ENCODE data around the gene MSL1. TPM values are rescaled to one million over a fixed set of nuclear protein-coding genes. Genes with fewer than 3 reads are reported as not detected.

Gene MSL1
- total RNA-seq, 1 experiment from 2014 or later = 59.8 TPM

DNA sequence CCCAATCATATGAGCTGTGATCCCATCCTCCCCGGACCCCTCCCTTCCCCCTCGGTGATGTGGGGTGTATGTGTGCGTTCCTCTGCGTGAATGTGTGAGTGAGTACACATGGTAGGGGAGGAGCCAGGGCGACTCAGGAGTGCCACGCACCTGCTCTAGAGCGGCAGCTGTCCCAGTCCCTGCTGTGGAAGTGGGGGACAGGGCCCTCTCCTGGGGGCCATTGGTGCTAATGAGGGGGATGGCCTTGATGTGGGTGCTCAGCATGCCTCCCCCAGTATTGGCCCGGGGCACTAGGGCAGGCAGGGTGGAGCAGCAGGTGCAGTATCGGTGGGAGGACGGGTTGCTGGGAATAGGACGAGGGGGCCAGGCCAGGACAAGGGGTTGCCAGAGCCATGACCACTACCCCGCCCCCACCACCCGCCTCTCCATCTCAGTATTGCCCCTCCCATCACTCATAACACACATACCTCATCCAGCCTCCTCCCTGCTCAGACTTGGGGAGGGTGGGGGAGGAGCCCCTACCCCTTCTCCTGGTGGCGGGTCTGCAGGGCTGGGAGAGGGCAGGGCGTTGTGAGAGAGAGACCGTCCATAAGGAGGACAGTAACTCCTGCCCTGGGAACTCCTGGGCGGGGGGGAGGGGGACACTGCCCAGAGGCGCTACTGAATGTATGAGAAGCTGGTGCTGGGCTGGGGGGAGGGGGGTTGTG lies 29.9 kb upstream of the MSL1 start:
- CTCF ChIA-PET = interaction anchor here (0.6 to 0.7 kb wide), 4 partner anchors 13 to 77 kb away, joined by 3 to 4 read pairs (median 3); no protein-coding TSS in a partner anchor
- Mint-ChIP-seq H3K27me3 (ENCODE audit: insufficient read depth, unreplicated experiment) (no peaks in the 10 kb centered on the region), H3K4me1 (ENCODE audit: insufficient read depth, unreplicated experiment) (peaks cover 2% of the 10 kb centered on the region)

DNA sequence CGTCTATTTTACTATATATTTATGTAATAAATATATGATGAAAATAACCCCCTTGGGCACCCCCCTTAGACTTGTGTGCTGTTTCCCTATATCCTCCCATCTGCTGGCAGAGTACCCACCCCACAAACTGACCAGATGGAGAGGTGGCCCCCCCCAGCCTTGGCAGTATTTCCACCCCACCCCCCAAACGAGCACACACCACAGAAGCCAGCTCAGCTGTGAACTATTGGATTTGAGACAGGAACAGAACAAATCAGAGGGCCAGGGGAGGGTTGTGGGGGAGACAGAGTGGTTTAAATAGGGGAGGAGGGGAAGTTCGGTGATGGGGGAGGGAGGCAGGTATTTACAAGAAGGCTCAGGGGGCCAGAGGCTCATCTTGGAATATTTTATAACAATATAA lies 29.2 kb upstream of the MSL1 start:
- no peak for TF ChIP-seq CTCF (IDR thresholded peaks at IDR 0.05; ENCODE audit: unreplicated experiment)

More for the DNA sequence above, 29.9 kb upstream of the MSL1 start:
- Mint-ChIP-seq H3K9me3 (ENCODE audit: unreplicated experiment) (no peaks in the 10 kb centered on the region), H3K27ac (ENCODE audit: low read depth, unreplicated experiment) (no peak overlapping the region), H3K36me3 (ENCODE audit: insufficient read depth, unreplicated experiment) (peaks cover 60% of the 10 kb centered on the region), H3K4me3 (ENCODE audit: unreplicated experiment) (no peak overlapping the region)
- no TSS peak for BruUV-seq (replicated peaks)
- POLR2A ChIA-PET = no interaction called here
- no peak for TF ChIP-seq CTCF (IDR thresholded peaks at IDR 0.05; ENCODE audit: unreplicated experiment)
- DNase-seq (ENCODE audit: unreplicated experiment) = no peak
- intact Hi-C loops (cut with micrococcal nuclease) = no loop called here

DNA sequence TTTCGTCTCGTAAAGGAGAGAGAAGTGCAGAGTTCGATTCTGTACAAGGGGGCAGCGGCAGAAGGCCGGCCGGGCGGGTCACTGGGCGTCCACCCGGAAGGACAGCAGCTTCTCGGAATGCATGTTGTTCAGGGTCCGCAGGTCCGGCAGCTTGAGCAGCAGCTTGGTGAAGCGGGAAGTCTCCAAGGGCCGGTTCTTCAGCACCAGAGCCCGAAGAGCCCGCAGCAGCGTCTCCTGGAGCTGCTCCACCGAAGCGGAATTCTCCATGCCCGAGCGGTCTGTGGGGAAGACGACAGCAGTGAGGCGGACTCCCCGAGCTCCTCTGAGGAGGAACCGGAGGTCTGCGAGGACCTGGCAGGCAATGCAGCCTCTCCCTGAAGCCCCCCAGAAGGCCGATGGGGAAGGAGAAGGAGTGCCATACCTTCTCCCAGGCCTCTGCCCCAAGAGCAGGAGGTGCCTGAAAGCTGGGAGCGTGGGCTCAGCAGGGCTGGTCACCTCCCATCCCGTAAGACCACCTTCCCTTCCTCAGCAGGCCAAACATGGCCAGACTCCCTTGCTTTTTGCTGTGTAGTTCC lies 28.7 kb upstream of the MSL1 start:
- Mint-ChIP-seq H3K27me3 (ENCODE audit: insufficient read depth, unreplicated experiment) (no peaks in the 10 kb centered on the region), H3K4me3 (ENCODE audit: unreplicated experiment) (no peak overlapping the region), H3K36me3 (ENCODE audit: insufficient read depth, unreplicated experiment) (peaks cover 56% of the 10 kb centered on the region), H3K9me3 (ENCODE audit: unreplicated experiment) (no peaks in the 10 kb centered on the region), H3K4me1 (ENCODE audit: insufficient read depth, unreplicated experiment) (peaks cover 12% of the 10 kb centered on the region), H3K27ac (ENCODE audit: low read depth, unreplicated experiment) (peak overlapping the region; percentile 24)
- ChIA-PET CTCF (interaction anchor here (0.6 to 1.9 kb wide), 4 partner anchors 12 to 1719 kb away, joined by 3 to 9 read pairs (median 4); no protein-coding TSS in a partner anchor), POLR2A (interaction anchor here (0.5 to 0.9 kb wide), 2 partner anchors 18 to 1398 kb away, joined by 3 read pairs; no protein-coding TSS in a partner anchor)
- no peak for TF ChIP-seq CTCF (IDR thresholded peaks at IDR 0.05; ENCODE audit: unreplicated experiment)
- no peak for DNase-seq (ENCODE audit: unreplicated experiment)
- BruUV-seq (replicated peaks) = no TSS peak
- intact Hi-C loops (cut with micrococcal nuclease) = no loop called here

More for the DNA sequence above, 29.2 kb upstream of the MSL1 start:
- H3K36me3 Mint-ChIP-seq (ENCODE audit: insufficient read depth, unreplicated experiment) = peaks cover 61% of the 10 kb centered on the region
- no peaks in the 10 kb centered on the region for H3K27me3 Mint-ChIP-seq (ENCODE audit: insufficient read depth, unreplicated experiment)
- H3K27ac Mint-ChIP-seq (ENCODE audit: low read depth, unreplicated experiment) = no peak overlapping the region
- ChIA-PET POLR2A (interaction anchor here (0.5 kb wide), 1 partner anchor 1398 kb away, joined by 3 read pairs; no protein-coding TSS in a partner anchor), CTCF (interaction anchor here (0.6 to 1.9 kb wide), 4 partner anchors 12 to 1720 kb away, joined by 3 to 9 read pairs (median 4); no protein-coding TSS in a partner anchor)
- intact Hi-C loops (cut with micrococcal nuclease) = no loop called here
- no peak overlapping the region for H3K4me3 Mint-ChIP-seq (ENCODE audit: unreplicated experiment)
- H3K4me1 Mint-ChIP-seq (ENCODE audit: insufficient read depth, unreplicated experiment) = peaks cover 9% of the 10 kb centered on the region
- H3K9me3 Mint-ChIP-seq (ENCODE audit: unreplicated experiment) = no peaks in the 10 kb centered on the region
- BruUV-seq (replicated peaks) = no TSS peak
- DNase-seq (ENCODE audit: unreplicated experiment) = no peak

DNA sequence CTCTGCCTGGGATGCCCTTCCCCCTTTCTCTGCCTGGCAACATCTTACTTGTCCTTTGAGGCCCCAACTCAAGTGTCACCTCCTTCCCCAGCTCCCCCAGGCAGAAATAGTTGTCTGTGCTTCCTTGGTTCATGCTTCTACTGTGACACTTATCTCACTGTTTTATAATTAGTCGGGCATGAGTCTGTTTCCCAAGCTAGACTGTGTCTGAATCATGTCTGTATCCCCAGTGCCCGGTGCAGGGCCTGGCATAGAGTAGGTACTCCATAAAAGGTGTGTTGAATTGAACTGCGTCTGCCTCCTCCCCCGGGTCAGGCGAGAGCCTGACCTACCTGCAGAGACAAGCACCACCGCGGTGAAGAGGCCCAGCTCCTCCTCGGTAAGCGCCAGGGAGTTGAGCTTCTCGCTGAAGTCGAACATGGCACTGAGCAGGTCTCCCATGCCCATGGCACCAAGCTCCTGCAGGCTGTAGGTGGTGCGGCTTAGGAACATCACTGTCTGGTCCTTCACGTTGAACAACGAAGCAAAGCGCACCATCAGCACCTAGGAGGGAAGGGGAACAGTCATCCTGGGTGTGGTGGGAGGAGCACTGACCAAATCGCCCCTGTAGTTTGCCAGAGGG lies 28.1 kb upstream of the MSL1 start:
- TF ChIP-seq CTCF (IDR thresholded peaks at IDR 0.05; ENCODE audit: unreplicated experiment) = no peak
- Mint-ChIP-seq H3K27ac (ENCODE audit: low read depth, unreplicated experiment) (peak overlapping the region; percentile 24), H3K4me3 (ENCODE audit: unreplicated experiment) (no peak overlapping the region), H3K27me3 (ENCODE audit: insufficient read depth, unreplicated experiment) (no peaks in the 10 kb centered on the region), H3K36me3 (ENCODE audit: insufficient read depth, unreplicated experiment) (peaks cover 54% of the 10 kb centered on the region), H3K4me1 (ENCODE audit: insufficient read depth, unreplicated experiment) (peaks cover 18% of the 10 kb centered on the region), H3K9me3 (ENCODE audit: unreplicated experiment) (no peaks in the 10 kb centered on the region)
- ChIA-PET CTCF (interaction anchor here (0.7 to 1.9 kb wide), 3 partner anchors 18 to 127 kb away, joined by 3 to 9 read pairs (median 4); no protein-coding TSS in a partner anchor), POLR2A (interaction anchor here (0.9 to 1.0 kb wide), 2 partner anchors 19 to 20 kb away, joined by 3 read pairs; no protein-coding TSS in a partner anchor)
- no peak for DNase-seq (ENCODE audit: unreplicated experiment)
- no TSS peak for BruUV-seq (replicated peaks)
- intact Hi-C loops (cut with micrococcal nuclease) = no loop called here

Data from MCF 10A (cell line).